MG63 (cell line): ENCODE measurements around the gene CCDC178. TPM values are rescaled to one million over a fixed set of nuclear protein-coding genes. Genes with fewer than 3 reads are reported as not detected.

ENCODE experiments used
- DNase-seq: peaks from one replicate; pipeline ENCODE4 v3.0.0-alpha.2; 2020
- H3K27me3 ChIP-seq: fragments of 250-450 bp; sonication (Bioruptor Pico); 2 replicates; pipeline ENCODE4 v1.5.1; 2020; ENCODE audit warnings: mild to moderate bottlenecking, moderate library complexity
- H3K36me3 ChIP-seq: fragments of 250-450 bp; sonication (Bioruptor Pico); 2 replicates; pipeline ENCODE4 v1.5.1; 2020; ENCODE audit warnings: mild to moderate bottlenecking, moderate library complexity
- H3K4me3 ChIP-seq: fragments of 250-450 bp; sonication (Bioruptor Pico); 2 replicates; pipeline ENCODE4 v1.5.1; 2020; ENCODE audit warnings: mild to moderate bottlenecking, moderate library complexity
- H3K9me3 ChIP-seq: fragments of 250-450 bp; sonication (Bioruptor Pico); 2 replicates; pipeline ENCODE4 v1.5.1; 2020; ENCODE audit warnings: mild to moderate bottlenecking, moderate library complexity
- total RNA-seq: library from RNA; depleted of rRNA; stranded (reverse); fragments of >200 nt; shearing (Covaris generic); gene quantifications from 2 replicates; pipeline ENCODE4 v1.2.3, GENCODE V29; 2014; ENCODE audit warnings: low replicate concordance

Gene CCDC178
- total RNA-seq, 1 experiment from 2014 or later: not detected

DNA sequence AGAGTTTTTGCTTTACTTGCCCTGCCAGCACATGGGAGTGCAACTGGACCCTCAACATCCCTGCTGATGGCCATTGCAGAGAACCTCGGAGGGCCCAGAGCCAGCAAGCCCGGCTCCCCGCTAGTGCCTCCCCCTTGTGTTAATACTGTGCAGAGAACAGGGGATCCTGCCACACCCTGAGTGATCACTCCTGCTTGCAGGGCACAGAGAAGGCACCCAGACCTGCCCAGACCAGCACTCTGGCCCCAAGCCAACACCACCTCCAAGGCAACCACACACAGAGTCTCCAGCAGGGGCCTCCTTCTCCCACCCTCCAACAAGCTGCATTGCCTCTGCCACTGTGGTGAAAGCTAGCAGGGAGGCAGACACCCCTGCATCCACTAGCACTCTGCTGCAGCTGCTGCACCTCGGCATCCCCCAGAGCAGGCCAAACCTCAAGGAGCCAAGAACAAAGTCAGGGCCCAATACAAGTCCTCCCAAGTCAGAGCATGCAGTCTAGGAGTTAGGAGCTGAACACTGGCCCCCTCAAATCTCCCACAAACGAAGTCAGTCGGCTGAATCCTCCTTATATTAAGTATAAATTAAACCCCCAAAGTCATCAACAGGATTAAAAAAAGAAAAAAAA lies 157.7 kb downstream of the CCDC178 start:
- Histone ChIP-seq H3K36me3 (no peaks in the 10 kb centered on the region), H3K4me3 (no peak overlapping the region), H3K9me3 (no peaks in the 10 kb centered on the region), H3K27me3 (no peaks in the 10 kb centered on the region)
- no peak for DNase-seq

DNA sequence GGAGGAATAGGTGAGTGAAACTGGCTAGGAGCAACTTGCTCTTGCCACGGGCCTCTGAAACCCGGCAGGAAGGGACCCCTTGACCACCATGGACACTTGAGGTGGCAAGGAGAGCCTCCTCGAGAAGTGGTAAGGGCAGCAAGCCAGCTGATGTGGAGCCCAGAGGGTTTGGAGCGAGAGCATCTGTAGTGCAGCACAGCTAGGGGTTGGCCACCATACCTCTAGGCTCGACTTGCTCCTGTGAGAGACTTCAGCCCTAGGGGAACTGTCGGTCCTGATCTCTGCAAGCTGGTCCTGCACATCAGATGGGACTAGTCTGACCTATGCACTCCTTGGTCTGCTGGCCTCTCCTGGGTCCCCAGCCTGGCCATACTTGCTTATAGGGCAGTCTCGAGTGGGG lies 158.4 kb downstream of the CCDC178 start:
- no peaks in the 10 kb centered on the region for H3K36me3 ChIP-seq
- no peak for DNase-seq
- H3K27me3 ChIP-seq: no peaks in the 10 kb centered on the region
- no peak overlapping the region for H3K4me3 ChIP-seq
- H3K9me3 ChIP-seq: no peaks in the 10 kb centered on the region

DNA sequence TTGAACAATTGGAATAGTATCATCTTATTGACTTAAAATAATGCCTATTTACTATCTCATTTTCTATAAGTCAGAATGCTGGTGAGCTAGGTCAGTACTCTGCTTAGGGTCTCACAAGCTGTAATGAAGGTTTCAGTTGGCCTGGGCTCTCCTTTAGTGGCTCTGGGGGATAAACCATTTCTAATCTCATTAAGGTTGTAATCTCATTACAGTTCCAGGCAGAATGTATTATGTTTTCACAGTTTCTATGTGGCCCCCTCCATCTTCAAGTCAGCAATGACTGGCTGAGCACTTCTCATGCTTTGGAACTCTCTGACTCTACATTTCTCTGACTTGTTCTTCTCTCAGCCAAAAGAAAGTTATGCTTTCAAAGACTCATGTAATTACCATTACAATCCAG lies 163.1 kb downstream of the CCDC178 start:
- Histone ChIP-seq H3K27me3 (no peaks in the 10 kb centered on the region), H3K9me3 (no peaks in the 10 kb centered on the region), H3K36me3 (no peaks in the 10 kb centered on the region), H3K4me3 (no peak overlapping the region)
- DNase-seq: no peak

DNA sequence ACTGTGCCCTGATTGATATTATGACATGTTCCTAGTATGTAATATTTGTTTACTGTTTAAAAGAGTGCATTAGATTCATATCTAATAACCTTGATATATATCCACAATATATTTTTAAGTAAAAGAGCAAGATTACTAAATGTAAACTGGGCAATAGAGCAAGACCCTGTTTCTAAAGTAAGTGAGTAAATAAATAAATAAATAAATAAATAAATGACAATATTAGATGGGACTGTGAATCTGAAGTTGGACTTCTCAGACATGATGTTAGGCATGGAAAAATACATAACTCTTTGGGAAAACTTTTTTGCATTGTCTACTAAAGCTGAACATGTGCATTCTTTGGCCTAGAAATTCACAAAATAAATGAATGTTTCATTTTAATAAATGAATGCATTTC lies 164.7 kb downstream of the CCDC178 start:
- Histone ChIP-seq H3K9me3 (no peaks in the 10 kb centered on the region), H3K27me3 (no peaks in the 10 kb centered on the region), H3K36me3 (no peaks in the 10 kb centered on the region), H3K4me3 (no peak overlapping the region)
- no peak for DNase-seq

DNA sequence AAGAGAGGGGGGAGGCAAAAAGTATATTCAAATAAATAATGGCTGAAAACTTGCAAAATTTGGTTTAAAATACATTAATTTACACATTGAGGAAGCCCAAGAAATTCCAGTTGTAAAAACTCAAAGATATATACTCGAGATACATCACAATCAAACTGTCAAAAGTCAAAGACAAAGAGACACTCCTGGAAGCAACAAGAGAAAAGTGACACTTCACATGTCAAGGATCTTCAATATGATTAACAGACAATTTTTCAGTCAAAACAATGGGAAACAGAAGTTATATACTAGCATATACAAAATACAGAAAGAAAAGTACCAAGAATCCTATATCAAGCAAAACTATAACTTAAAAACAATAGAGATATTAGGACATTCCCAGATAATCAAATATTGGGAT lies 170.2 kb downstream of the CCDC178 start:
- Histone ChIP-seq H3K9me3 (no peaks in the 10 kb centered on the region), H3K4me3 (no peak overlapping the region), H3K27me3 (no peaks in the 10 kb centered on the region), H3K36me3 (no peaks in the 10 kb centered on the region)
- no peak for DNase-seq

DNA sequence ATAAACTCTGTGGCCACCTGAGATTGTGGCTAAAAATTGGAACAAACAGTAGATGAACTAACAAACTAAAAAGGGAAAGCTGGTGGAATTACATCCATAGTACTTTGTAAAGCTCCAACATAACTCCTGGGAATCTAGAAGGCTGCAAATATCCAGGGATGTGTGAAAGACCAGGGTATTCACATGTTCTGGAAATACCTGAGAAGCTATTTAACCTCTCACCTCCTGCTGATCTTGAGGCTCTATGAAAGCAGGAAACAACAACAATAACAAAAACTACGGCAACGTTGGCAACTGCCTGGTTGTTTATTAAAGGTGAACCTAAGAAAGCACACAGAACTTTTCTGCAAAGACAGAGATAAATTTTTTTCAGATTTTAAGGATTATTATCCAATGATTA lies 171.3 kb downstream of the CCDC178 start:
- Histone ChIP-seq H3K4me3 (no peak overlapping the region), H3K36me3 (no peaks in the 10 kb centered on the region), H3K27me3 (no peaks in the 10 kb centered on the region), H3K9me3 (no peaks in the 10 kb centered on the region)
- DNase-seq: no peak

DNA sequence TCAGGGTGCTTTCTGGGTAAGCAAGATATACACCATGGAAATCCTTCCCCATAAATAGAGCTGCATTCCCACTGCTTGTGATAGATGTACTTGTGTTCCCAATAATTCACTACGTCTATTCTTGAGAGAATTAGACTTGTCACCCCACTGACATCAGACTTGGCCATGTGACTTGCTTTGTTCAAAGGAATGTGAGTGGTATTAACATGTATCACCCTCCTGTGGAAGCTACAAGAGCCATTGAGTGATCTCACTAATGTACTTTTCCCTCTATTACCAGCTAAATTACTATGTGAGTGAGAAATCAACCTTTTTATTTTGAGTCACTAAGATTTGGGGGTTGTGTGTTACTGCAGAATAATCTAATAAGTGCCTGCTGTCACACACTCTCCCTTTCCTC lies 176.0 kb downstream of the CCDC178 start:
- Histone ChIP-seq H3K36me3 (no peaks in the 10 kb centered on the region), H3K27me3 (no peaks in the 10 kb centered on the region), H3K4me3 (no peak overlapping the region), H3K9me3 (no peaks in the 10 kb centered on the region)
- DNase-seq: no peak

DNA sequence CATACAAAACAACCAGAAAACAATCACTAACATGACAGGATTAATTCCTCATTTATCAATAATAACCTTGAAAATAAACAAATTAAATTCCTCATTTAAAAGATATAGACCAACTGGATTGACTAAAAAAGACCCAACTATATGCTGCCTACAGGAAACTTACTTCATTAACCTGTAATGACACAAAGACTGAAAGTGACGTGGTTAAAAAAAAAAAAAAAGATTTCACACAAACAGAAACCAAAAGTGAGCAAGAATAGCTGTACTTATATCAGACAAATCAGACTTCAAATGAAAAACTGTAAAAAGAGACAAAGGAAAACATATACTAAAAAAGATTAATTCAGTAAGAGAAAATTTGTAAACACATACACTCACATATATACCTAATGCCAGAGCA lies 201.2 kb downstream of the CCDC178 start:
- H3K36me3 ChIP-seq: no peaks in the 10 kb centered on the region

DNA sequence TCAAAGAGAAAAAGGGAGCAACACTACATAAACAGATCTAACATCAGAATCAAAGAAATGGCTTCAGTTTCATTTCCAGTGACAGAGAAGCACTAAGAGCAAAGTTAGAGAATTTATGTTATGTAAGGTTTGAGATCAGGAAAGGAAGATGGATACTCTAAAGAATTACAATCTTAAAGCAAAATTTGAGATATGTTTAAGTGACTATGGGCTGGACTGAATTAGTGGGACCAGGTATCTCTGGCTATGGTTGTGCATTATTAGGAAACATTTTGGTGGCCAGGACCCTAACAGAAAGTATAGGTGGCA lies 208.2 kb downstream of the CCDC178 start:
- Histone ChIP-seq H3K27me3 (no peaks in the 10 kb centered on the region), H3K36me3 (no peaks in the 10 kb centered on the region), H3K4me3 (no peak overlapping the region), H3K9me3 (no peaks in the 10 kb centered on the region)
- DNase-seq: no peak

More for the DNA sequence above, 201.2 kb downstream of the CCDC178 start:
- Histone ChIP-seq H3K9me3 (no peaks in the 10 kb centered on the region), H3K27me3 (no peaks in the 10 kb centered on the region), H3K4me3 (no peak overlapping the region)
- DNase-seq: no peak

DNA sequence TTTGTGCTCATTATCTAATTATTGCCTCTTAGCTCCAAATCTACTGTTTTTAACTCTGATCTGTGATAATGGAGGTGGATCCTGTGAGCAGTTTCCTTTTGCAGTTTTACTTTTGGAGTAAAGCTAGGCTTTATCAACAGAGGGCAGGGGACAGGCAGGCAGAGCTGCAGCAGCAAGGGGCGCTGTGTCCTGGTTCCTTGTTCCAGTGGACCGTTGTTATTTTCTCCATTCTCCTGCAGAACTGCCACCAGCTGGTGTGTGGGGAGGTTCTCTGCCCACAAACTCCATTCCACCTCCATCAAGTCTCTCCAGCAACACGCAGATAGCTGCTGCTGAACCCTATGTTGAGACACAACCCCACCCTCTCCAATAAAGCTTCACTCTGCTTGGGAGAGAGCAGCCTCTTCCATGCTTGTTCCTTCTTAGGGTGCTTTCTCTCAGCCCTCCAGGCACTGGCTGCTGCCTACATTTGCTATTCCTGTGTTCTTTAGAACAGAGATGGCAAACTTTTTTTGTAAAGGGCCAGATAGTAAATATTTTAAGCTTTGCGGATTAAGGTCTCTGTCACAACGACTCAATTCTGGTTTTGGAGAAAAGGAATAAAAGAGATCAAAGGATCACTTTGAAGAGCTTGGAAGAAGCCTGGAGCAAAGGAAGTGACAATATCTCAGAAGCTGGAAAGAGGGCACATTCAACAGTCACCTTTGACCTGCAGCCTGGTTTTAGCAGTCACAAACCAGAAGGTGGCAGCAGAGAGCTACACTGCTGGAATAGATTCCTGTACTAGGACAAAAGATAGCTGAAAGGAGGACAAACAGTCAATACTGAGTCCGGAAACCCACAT lies 208.8 kb downstream of the CCDC178 start:
- Histone ChIP-seq H3K9me3 (no peaks in the 10 kb centered on the region), H3K36me3 (no peaks in the 10 kb centered on the region), H3K27me3 (no peaks in the 10 kb centered on the region), H3K4me3 (no peak overlapping the region)
- DNase-seq: peak; percentile 38

DNA sequence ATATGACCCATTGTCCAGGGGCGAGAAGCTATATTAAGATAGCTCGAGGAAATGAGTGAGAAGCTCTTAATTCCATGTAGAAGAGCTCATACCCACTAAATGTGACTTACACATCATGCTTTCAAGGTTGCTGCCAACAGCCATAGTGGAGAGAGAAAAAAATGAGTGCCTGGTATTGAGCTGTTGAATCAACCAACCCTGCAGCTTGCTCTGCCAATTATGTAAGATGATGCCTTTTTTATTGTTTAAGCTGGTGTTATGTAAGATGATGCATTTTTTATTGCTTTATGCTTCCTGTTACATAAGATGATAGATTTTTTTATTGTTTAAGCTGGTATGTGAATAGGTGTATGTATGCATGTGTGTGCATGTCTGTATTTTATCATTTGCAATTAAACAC lies 228.2 kb downstream of the CCDC178 start:
- no peak for DNase-seq

DNA sequence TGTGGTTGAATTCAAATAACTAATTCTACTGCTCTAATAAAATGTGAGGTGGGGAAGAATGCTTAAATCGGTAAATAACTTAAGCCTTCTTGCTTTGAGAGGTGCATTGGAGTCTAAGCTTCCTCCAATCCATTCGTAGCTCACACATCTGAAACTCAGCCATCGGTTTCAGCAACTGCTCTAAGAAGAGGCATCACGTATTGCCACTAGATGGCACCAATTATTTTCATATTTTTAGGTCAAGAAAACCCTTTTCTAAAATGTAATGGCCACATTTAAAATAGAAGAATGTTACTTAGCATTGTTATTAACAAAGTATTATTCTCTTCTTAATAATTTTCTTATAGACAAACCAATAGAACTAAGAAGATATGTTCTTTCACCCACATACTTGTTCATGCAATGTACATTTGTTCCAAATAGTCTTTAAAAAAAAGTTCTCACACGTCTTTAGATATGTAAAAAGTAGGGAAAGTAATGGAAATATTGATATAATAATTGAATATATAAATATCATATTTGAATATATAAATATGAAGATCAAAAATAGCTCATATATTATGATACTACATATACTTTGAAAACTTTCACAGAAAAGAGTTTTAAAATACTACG lies 229.8 kb downstream of the CCDC178 start:
- no peaks in the 10 kb centered on the region for H3K9me3 ChIP-seq
- DNase-seq: no peak
- no peak overlapping the region for H3K4me3 ChIP-seq
- no peaks in the 10 kb centered on the region for H3K27me3 ChIP-seq
- no peaks in the 10 kb centered on the region for H3K36me3 ChIP-seq

More for the DNA sequence above, 228.2 kb downstream of the CCDC178 start:
- Histone ChIP-seq H3K27me3 (no peaks in the 10 kb centered on the region), H3K9me3 (no peaks in the 10 kb centered on the region), H3K36me3 (no peaks in the 10 kb centered on the region), H3K4me3 (no peak overlapping the region)

DNA sequence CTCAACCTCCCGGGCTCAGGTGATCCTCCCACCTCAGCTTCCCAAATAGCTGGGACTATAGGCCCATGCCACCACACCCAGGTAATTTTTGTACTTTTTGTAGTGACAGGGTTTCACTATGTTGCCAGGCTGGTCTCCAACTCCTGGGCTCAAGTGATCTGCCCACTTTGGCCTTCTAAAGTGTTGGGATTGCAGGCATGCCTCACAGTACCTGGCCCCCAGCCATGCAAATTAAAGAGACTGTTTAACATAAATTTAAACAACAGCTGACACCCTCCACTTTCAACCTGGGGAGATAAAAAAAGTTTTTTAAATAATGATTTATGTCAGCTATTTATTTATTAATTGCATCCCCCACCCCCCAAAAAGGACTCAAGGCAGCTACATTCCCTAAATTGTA lies 234.7 kb downstream of the CCDC178 start:
- Histone ChIP-seq H3K4me3 (no peak overlapping the region), H3K36me3 (no peaks in the 10 kb centered on the region)
- DNase-seq: no peak

DNA sequence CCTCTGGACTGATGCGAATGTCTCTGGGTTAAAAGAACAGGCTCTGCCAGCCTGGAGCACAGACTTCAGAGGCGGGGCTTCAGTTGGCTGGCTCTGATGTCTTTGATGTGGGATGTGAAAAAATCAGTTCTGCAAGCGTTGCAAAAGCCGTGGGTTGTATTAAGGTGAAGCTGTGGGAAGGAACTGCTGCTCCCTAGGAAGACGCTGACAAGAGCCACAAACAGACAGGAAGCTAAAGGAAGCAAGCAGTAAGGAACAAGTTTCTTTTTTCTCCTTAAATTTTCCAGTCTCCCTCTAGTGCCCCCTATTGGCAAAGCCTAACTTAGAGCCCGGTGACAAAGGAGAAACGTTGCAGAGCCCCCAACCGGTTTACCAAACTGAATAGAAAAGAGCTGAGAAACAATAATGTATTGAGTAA lies 239.0 kb downstream of the CCDC178 start:
- no peak overlapping the region for H3K4me3 ChIP-seq
- no peak for DNase-seq
- no peaks in the 10 kb centered on the region for H3K27me3 ChIP-seq
- H3K36me3 ChIP-seq: no peaks in the 10 kb centered on the region
- H3K9me3 ChIP-seq: no peaks in the 10 kb centered on the region

More for the DNA sequence above, 234.7 kb downstream of the CCDC178 start:
- Histone ChIP-seq H3K27me3 (no peaks in the 10 kb centered on the region), H3K9me3 (no peaks in the 10 kb centered on the region)

DNA sequence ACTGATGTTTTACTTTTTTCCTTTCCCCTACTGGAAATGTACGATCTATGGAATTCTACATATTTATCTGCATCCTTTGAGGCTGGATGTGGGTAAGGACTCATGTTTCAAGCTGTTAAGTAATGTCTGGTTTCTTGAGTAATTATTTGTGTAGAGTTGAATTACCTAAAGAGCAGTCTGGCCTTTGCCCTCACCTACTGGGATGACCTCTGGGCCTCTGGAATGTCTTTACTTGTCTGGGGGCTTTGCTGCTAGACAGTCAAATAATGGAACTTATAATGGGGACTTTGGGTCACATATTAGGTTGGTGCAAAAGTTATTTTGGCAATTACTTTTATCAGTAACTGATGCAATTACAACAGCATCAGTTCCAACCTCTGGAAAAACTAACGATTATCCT lies 244.7 kb downstream of the CCDC178 start:
- H3K27me3 ChIP-seq: no peaks in the 10 kb centered on the region
- no peak overlapping the region for H3K4me3 ChIP-seq
- H3K9me3 ChIP-seq: no peaks in the 10 kb centered on the region
- no peak for DNase-seq
- H3K36me3 ChIP-seq: no peaks in the 10 kb centered on the region

DNA sequence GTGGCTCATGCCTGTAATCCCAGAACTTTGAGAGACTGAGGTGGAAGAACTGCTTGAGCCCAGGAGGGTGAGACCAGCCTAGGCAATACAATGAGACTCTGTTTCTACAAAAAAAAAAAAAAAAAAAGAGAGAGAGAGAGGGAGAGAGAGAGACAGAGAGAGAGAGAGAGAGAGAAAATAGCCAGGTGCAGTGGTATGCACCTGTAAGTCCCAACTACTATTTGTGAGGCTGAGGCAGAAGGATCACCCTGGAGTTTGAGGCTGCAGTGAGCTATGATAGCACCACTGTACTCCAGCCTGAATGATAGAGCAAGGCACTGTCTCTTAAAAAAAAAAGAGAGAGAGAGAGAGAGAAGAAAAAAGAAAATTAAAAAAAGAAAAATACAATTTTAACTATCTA lies 245.7 kb downstream of the CCDC178 start:
- DNase-seq: no peak
- Histone ChIP-seq H3K9me3 (no peaks in the 10 kb centered on the region), H3K27me3 (no peaks in the 10 kb centered on the region), H3K4me3 (no peak overlapping the region), H3K36me3 (no peaks in the 10 kb centered on the region)

DNA sequence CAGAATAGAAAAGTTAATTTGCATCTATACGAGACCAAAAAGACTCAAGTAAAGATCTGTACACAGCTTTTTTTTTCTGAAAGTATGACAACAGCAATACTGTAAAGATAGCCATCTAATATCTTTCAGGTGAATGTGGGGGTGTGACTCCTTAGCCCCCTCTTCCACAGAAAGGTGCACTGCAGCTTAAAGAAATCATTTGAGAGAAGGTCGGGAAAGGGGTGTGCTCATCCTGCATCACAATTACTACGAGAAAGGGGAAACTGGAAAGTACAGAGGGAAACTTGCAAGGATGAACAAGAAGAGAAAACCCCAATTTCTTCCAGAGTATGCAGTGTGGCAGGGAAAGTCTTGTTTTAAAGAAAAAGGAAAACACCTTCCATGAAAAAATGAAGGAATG lies 255.6 kb downstream of the CCDC178 start:
- no peaks in the 10 kb centered on the region for H3K9me3 ChIP-seq
- no peak for DNase-seq
- no peak overlapping the region for H3K4me3 ChIP-seq
- H3K36me3 ChIP-seq: no peaks in the 10 kb centered on the region
- no peaks in the 10 kb centered on the region for H3K27me3 ChIP-seq

DNA sequence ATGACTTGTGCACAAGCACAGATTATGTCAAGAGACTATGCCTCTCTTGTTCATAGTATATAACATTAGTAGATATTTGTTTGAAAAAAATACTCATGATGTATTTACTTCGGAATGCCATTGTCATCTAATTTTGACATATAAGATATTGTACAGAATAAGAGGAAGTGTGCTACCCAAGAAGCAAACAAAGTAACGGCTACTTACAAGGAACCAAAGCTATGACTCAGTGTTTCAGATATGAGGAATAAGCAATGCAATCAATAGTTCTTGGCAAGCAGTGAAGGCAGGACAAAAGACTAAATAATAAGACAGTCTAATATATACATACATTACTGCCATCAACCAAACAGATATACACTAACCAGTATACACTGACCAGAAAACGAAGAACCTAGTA lies 256.3 kb downstream of the CCDC178 start:
- DNase-seq: no peak
- Histone ChIP-seq H3K4me3 (no peak overlapping the region), H3K9me3 (no peaks in the 10 kb centered on the region), H3K27me3 (no peaks in the 10 kb centered on the region), H3K36me3 (no peaks in the 10 kb centered on the region)
